HG02970 (cell line): Measurements from ENCODE around the gene BMPER.

Experiments used
- ATAC-seq: cut with Tn5 transposase; IDR thresholded peaks from one replicate; pipeline ENCODE4 v1.9.1; 2021; ENCODE audit warnings: mild to moderate bottlenecking, moderate library complexity, moderate number of reproducible peaks; ENCODE audit not compliant: unreplicated experiment, low FRiP score

Gene BMPER

DNA sequence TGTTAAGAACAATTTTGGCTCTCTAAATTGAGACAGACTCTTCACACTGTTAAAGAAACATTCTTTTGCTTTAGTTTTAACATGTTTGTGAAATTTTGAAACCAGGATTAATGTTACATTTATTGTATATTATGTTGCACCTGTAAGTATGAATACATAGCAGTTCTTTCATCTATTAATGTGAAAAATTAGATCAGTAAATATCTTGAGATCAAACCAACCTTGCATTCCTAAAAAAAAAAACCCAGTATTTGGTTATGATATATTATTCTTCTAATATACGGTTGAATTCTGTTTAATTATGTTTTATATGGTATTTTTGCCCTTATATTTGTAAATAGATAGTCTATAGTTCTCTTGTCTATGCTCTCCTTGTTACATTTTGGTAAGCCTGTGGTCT is 219.4 kb downstream of the BMPER start:
- no peak for ATAC-seq

- ATAC-seq: no peak
Measured at GRCh38 chr7:34128762-34129161, 223.4 kb downstream of the BMPER start.

DNA sequence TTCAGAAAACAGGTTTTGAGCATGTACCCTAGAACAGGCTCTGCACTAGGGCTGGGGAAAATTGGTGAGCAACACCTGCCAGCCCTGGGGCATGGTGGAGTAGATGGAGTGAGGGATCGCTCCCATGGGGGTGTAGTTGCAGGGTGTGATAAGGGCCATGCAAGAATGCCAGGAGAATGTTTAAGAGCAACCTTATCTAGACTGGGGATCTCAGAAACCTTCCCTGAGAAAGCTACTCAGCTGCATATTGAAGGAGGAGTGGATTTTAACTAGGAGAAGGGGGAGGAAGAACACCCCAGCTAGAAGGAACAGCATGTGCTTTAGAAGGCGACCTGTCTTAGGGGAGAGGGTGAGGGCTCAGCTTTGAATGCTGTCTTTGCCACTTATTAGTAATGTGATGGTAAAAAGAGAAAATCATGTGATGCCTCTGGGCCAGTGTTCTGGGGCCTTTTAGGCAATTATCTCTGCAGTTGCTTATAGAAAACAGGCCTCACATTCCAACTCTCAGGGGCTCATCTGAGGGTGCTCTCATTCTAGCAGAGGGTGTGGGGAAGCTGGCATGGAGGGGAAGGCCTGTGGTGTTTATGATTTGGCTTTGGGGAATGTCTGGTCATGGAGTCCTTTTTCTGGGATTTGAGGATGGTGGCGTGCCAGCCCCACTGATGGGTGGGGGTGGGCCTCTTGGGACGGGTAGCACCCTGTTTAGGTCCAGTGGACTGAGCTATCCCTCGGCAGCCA is 225.4 kb downstream of the BMPER start:
- ATAC-seq: no peak

DNA sequence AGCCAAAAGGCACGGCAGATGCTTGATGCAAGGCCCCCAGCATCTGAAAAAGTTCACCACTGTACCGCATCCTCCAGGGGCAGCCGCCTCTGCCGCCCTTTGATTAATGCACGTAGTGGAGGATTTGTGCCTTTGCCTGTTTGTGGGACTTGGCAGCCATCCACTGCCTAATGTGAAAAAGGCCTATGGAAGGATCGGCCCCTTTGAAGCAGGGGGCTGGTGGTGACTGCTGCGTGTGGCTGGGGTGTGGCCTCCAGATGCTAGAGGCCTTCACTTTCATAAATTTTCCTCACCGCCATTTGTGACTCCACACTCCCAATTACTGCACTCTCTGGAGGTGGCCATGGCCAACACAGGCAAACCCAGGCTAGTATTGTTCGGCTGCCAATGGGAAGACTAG is 226.0 kb downstream of the BMPER start:
- no peak for ATAC-seq

DNA sequence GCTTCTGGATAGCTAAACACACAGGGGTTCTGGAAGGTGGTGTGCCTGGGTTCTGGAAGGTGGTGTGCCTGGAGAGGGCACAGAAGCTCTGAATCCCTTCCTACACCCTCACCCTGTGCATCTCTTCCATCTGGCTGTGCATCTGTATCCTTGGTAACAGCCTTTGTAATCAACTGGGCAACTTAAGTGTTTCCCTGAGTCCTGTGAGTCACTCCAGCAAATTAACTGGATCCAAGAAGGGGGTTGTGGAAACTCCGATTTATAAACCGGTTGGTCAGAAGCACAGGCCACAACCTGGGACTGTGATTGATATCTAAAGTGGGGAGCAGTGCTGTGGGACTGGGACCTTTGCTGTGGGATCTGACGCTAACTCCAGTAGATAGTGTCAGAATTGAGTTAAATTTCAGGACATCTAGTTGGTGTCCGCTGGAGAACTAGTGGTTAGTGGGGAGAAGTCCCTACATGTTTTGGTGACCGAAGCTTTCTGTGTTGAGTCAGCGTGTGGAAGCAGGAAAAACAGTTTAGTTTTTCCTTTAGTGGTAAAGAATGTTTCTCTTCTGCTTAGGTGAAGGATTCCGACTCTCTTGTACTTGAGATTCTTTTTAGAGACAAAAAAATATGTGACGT is 228.1 kb downstream of the BMPER start:
- no peak for ATAC-seq

DNA sequence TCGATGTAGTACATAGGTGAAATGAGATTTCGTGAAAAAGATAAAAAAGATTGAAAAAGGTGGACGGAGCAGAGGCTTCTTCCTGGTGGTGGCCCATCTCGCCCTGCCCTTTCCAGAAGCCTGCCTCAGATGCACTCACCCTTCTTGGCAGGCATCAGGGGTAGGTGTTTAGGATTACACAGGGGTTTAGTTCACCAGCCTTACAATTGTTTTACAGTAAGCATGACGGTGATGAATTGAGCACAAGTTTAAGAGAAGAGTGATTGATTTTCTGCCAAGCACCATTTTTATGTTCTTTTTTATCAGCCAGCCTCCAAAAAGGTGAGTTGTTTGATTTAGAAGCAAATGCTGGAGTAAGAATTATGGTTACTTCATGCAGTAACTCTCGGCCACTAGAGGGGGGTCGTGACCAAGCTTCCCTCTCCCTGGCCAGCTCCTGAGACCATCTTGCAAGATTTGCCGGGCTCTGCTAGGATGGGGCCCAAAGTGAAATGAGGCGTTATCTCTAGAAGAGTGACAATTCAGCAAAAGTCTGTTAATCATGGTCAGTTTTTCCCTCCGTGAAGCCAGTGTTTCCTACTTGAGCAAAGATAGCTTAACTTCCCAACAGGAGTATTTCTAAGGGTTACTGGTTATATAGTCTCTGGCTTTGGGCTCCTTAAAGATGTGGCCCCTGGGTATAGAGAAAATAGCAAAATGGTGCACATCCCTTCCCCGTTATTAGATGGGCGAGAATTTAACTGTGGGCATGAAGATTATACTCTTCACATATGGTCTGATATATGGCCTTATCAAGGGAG is 228.8 kb downstream of the BMPER start:
- no peak for ATAC-seq

DNA sequence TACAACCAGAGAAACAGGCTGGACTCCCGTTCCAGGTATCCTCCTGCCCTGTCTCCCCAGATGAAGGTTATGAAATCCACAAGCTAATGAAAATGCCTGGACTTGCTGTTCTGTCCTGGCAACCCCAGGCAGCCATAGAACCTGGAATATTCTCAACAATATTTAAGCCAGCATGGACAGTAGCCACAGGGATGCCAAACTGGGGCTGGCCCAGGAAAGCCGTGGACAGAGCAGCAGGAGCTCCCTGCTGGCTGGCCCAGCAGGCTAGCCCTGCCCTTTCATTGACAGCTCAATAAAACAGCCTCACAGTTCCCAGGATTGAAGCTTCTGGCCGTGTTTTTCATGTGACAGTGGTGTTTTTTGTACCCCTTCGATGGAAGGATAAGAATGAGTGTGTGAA is 230.6 kb downstream of the BMPER start:
- ATAC-seq: no peak

DNA sequence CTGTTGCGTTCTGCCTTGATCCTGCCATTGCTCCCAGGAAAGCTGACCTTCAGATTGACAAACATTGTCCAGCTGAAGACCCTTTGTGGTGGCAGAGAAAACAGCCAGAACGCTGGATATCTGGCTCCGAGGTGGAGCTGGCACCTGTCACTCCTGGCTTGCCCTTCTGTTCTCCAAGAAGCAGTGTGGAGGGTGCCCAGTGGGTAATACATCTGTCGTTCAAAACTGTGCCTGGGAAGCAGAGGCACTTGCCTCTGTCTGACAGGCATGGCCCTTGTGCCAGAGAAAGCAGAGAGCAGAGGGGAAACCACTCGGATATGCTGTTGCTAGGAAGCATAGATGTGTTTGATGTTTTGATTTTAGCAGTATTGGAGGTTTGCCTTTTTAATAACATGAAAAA is 231.4 kb downstream of the BMPER start:
- no peak for ATAC-seq

DNA sequence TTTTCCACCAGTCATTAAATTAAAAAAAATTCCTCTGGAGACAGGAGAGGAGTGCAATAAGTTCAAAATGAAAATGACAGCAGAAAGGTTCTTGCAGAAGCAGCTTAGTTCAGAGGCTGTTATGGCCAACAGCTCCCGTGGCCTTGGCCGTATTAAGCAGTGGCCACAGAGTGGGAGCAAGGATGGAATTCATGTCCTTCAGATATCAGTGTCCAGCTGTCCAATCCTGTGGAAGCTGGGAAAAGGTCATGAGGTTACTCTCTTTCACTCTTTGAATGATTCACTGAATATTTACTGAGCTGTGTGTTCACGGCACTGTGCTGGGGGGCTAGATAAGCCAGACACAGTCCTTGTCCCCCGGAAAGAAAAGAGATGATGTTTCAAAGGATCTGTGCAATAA is 231.8 kb downstream of the BMPER start:
- ATAC-seq: no peak

DNA sequence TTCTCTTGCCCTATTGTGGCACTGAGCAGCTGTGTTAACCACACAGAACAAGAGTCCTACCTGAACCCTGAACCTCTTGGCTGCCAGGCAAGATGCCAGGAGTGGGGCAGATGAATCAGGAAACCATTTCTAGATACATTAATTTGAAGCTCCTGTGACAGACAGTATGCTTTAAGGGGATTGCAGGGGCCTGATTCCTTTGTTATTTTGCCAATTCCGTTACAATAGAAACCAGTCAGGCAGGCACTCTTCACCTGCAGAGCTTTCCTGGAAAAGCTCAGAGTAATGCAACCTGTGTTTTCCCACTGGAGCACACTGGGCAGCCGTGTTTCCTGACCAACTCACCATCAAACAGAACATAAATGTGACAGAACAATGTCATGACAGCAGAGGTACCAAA is 233.1 kb downstream of the BMPER start:
- ATAC-seq: no peak

DNA sequence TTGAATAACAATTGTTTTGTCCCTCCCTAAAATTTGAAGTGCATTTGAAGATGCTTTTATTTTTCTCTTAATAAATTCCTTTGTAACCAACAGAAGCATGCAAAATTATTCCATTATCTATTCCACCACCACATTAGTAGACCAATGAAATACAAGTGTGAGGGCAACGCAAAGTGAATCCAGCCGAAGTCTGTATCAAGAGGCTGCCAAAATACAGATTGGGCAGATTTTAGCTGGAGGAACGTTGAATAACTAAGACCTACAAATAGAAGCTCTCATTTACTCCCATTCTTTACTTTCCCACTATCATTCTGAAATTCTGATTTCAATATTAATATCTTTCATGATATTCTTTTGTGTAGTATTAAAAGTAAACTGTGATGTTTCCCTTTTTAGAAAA is 233.7 kb downstream of the BMPER start:
- no peak for ATAC-seq

- no peak for ATAC-seq
Measured at GRCh38 chr7:34140066-34140465, 234.7 kb downstream of the BMPER start.

GRCh38 chr7:34143402-34143801 is 238.1 kb downstream of the BMPER start:
- no peak for ATAC-seq

DNA sequence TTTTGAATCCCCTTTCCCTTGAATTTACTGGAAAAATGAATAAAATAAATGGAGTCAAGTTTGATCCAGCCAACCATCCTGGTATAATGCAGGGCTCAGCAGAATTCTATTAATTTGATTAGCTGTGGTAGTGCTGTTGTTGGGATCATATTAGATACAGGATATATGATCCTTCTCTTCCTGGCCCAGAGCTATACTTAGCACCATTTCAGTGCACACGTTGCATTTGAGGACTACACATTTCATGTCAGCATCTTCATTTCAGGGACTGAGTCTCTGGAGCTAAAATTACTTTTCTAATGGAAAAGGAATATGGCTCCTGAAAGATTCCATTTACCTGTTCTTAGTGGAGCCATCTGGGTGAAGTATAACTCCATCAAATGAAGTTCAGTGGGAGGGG is 240.3 kb downstream of the BMPER start:
- no peak for ATAC-seq

DNA sequence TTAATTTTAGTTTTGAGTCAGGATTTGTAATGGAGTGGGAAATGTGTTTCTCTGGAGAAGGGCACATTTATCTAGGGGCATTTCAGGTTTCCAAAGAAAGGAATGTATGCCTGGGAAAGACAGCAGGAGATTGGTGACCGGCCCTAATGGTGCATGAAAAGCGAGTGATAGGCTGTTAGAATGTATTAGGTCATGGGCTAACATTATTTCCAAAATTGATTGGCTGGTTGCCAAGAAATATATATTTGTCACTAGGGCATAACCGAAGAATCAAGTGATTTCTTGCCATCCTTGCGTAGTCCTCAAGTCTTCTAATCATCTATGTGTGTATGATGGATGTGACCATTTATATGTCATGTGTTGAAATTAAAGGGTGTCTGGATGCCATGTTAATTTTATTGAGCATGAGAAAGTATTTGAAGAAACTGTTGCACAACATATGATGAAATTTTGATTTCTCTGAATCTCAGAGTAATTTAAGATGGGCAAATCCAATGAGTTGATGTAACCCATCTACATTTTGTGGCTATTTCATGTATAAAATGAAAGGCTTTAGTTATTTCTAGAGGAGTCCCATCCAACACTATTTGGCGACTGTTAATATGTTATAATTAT is 248.4 kb downstream of the BMPER start:
- ATAC-seq: no peak

GRCh38 chr7:34155220-34155908 is 250.0 kb downstream of the BMPER start:
- no peak for ATAC-seq

GRCh38 chr7:34156336-34156735 is 251.0 kb downstream of the BMPER start:
- ATAC-seq: no peak

DNA sequence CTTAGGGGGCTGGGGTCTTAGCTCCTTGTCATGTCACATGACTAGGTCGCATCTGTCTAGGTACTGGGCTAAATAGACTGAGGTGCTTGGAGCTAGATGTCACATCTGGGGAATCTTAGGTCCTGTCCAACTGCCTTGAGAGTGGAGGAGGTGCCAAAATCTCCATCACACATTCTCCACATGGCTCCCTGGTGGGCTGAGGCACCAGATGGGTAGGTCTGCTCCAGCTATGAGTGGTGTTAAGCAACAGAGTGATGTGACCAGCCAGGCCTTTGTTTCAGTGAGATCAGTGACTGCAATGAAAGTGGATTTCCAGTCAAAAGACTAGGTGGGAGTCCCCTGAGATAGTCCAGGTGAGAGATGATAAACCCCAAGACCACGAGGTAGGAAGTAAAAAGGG is 251.8 kb downstream of the BMPER start:
- no peak for ATAC-seq

DNA sequence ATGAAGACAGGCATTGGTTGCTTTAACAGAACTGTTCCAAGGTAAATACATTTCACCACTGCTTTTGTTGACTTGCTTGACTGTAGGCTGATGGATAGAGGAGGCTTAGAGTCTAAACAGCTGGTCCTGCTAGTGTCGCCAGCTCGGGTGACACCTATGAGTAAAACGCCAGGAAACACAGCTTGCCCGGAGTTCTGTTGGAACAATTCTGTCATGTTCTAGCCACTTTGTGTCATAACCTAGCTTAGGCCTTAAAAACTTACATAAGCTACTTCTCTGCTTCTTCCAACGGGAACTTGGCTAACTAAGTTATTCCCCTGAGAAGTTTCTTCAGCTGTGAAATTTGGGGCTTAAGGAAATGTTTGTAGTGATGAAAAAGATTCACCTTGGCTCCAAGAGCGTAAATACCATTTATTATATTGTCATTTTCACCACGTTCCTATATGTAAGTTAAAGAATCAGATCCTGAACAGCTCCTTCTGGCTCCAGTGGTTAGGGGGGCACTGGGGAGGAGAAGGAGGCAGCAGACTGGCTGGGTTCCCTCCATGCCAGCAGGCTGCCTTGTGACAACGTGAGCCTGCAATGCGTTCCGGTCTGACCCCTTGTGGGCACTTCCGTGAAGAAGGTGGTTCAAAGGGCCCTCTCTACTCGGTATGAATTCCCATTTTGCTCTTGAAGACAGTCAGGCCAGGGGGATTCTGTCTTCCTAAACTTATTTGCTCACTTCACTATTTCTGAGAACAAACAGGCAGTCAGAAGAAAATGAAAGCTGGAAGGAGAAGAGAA is 253.2 kb downstream of the BMPER start:
- no peak for ATAC-seq

- no peak for ATAC-seq
Measured at GRCh38 chr7:34160261-34160752, 255.0 kb downstream of the BMPER start.
